WERI-Rb-1 (cell line): Measurements from ENCODE around the gene CST9.
"Not testable (repeated sequence)": the region's sequence is repeated elsewhere in the genome, so short reads cannot be mapped to it uniquely, and the experiment has no call there.

Source experiments
- DNase-seq: peaks from one replicate; pipeline ENCODE4 v3.0.0-alpha.2; 2020
- H3K27ac ChIP-seq: fragments of 250-450 bp; sonication (Bioruptor Pico); 2 replicates; pipeline ENCODE4 v1.5.1; 2020; ENCODE audit warnings: mild to moderate bottlenecking, moderate library complexity
- H3K27me3 ChIP-seq: fragments of 250-450 bp; sonication (Bioruptor Pico); 2 replicates; pipeline ENCODE4 v1.5.1; 2021; ENCODE audit warnings: mild to moderate bottlenecking, low read depth, moderate library complexity; ENCODE audit not compliant: insufficient read depth, severe bottlenecking
- H3K36me3 ChIP-seq: fragments of 250-450 bp; sonication (Bioruptor Pico); 2 replicates; pipeline ENCODE4 v1.5.1; 2020; ENCODE audit warnings: mild to moderate bottlenecking, moderate library complexity
- H3K4me3 ChIP-seq: 2 replicates; pipeline ENCODE4 v1.5.1; 2011; ENCODE audit warnings: low read depth, mild to moderate bottlenecking, control low read depth, low read length
- H3K9me3 ChIP-seq: fragments of 250-450 bp; sonication (Bioruptor Pico); 2 replicates; pipeline ENCODE4 v1.5.1; 2021; ENCODE audit warnings: mild to moderate bottlenecking, moderate library complexity; ENCODE audit not compliant: severe bottlenecking
- TF ChIP-seq, protein P1 (sequence below): IDR thresholded peaks from 2 replicates; pipeline ENCODE4 v1.5.1; 2011; ENCODE audit warnings: low read depth, mild to moderate bottlenecking, control low read depth, inconsistent platforms, low read length

The CST9 gene

DNA sequence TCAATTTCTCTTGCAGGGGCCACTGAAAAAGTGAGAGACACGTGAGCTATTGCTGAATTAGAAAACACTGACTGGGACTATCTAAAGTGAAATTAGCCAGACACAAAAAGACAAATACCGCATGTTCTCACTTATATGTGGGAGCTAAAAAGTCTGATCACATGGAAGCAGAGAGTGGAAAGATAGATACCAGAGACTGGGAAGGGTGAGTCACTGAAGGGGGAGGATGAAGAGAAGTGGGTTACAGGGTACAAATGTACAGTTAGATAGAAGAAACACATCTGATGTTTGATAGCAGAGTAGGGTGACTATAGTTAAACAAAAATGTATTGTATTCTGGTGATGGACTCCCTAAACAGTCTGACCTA is 18.6 kb upstream of the CST9 start:
- Histone ChIP-seq H3K4me3 (no peak overlapping the region), H3K27me3 (no peaks in the 10 kb centered on the region), H3K9me3 (no peaks in the 10 kb centered on the region), H3K36me3 (no peaks in the 10 kb centered on the region), H3K27ac (no peak overlapping the region)
- DNase-seq, result no peak
- TF ChIP-seq, protein P1, sequence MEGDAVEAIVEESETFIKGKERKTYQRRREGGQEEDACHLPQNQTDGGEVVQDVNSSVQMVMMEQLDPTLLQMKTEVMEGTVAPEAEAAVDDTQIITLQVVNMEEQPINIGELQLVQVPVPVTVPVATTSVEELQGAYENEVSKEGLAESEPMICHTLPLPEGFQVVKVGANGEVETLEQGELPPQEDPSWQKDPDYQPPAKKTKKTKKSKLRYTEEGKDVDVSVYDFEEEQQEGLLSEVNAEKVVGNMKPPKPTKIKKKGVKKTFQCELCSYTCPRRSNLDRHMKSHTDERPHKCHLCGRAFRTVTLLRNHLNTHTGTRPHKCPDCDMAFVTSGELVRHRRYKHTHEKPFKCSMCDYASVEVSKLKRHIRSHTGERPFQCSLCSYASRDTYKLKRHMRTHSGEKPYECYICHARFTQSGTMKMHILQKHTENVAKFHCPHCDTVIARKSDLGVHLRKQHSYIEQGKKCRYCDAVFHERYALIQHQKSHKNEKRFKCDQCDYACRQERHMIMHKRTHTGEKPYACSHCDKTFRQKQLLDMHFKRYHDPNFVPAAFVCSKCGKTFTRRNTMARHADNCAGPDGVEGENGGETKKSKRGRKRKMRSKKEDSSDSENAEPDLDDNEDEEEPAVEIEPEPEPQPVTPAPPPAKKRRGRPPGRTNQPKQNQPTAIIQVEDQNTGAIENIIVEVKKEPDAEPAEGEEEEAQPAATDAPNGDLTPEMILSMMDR, result no peak

DNA sequence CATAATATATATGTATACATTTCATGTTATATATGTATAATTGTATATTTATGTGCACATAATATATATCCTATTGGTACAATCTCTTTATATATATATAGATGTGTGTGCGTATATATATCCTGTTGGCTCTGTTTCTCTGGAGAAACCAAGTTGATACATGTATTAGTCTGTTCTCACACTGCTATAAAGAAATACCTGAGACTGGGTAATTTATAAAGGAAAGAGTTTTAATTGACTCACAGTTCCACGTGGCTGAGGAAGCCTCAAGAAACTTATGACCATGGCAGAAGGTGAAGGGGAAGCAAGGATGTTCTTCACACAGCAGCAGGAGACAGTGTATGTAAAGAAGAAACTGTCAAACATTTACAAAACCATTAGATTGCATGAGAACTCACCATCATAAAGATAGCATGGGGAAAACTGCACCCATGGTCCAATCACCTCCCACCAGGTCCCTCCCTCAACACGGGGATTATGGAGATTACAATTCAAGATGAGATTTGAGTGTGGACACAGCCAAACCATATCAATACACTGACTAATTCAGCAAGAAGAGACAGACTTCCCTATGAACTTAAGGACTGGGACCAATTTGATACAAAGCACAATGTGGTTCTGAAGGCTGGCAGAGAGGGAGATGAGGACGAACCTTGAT is 18.1 kb upstream of the CST9 start:
- Histone ChIP-seq H3K4me3 (no peak overlapping the region), H3K27ac (no peak overlapping the region), H3K9me3 (no peaks in the 10 kb centered on the region), H3K27me3 (no peaks in the 10 kb centered on the region), H3K36me3 (no peaks in the 10 kb centered on the region)
- DNase-seq, result no peak
- TF ChIP-seq, protein P1, result no peak

DNA sequence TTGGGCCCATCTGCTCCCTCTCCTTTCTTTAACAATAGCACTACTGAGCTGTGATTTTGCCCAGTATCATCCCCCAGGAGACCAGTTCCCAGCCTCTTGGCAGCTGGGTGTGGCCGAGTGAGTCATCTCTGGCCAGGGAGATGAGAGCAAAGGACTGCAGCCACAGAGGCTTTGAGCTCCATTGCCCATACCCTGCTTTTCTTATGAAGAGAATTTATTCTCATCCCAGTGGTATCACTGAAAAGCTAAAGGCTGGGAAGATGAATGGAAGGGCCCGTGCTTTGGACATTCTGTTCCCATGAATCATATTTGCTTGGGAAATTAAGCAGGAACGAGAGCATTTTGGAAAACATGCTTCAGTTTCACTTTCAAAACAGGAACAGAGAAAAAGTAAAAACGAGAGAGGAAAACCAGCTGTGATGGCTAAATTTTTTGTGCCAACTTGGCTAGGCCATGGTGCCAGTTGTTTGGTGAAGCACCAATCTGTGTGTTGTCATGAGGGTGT is 17.2 kb upstream of the CST9 start:
- H3K27me3 ChIP-seq, result no peaks in the 10 kb centered on the region
- H3K36me3 ChIP-seq, result no peaks in the 10 kb centered on the region
- H3K4me3 ChIP-seq, result no peak overlapping the region
- no peak for DNase-seq
- TF ChIP-seq, protein P1, result no peak
- H3K9me3 ChIP-seq, result no peaks in the 10 kb centered on the region
- no peak overlapping the region for H3K27ac ChIP-seq

DNA sequence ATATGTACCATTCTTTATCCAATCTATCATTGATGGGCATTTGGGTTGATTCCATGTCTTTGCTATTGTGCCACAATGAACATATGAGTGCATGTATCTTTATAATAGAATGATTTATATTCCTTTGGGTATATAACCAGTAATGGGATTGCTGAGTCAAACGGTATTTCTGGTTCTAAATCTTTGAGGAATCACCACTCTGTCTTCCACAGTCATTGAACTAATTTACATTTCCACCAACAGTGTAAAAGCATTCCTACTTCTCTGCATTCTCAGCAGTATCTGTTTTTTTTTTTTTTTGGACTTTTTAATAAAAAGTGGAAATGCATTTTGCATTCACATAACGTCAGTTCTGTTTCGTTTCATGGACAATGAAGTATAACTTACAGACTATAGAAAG is 16.7 kb upstream of the CST9 start:
- H3K27me3 ChIP-seq, H3K4me3 ChIP-seq, H3K9me3 ChIP-seq, H3K36me3 ChIP-seq, H3K27ac ChIP-seq, DNase-seq: not testable (repeated sequence)

DNA sequence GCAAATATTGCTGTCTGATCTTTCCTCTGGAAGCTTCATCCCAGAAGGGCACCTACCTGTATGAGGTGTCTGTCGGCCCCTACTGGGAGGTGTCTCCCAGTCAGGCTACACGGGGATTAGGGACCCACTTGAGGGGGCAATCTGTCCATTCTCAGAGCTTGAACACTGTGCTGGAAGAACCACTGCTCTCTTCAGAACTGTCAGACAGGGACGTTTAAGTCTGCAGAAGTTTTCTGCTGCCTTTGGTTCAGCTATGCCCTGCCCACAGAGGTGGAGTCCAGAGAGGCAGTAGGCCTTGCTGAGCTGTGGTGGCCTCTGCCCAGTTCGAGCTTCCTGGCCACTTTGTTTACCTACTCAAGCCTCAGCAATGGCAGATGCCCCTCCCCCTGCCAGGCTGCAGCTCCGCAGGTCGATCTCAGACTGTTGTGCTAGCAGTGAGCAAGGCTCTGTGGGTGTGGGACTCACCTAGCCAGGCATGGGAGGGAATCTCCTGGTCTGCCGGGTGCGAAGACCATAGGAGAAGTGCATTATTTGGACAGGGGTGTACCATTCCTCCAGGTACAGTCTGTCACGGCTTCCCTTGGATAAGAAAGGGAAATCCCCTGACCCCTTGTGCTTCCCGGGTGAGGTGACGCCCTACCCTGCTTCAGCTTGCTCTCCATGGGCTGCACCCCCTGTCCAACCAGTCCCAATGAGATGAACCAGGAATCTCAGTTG is 15.1 kb upstream of the CST9 start:
- DNase-seq, H3K27me3 ChIP-seq, H3K4me3 ChIP-seq, H3K36me3 ChIP-seq, H3K27ac ChIP-seq, H3K9me3 ChIP-seq: not testable (repeated sequence)

DNA sequence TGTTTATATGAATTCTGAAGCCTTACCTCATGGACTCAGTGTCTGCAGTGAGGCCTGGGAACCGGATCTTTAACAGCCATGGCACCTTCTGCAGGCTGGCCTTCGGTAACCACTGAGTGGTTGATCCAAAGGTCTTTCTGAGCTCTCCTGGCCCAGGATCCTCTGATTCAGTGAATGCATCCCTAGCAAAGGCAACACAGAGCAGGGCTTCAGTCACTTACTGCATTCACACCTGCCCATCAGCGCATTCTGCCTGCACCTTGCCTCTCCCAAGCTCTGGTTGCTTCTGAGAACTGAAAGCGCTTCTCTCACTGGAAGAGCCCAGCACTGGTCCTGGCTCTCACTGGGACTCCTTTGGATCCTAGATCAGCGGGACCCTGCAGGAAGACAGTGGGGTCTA is 8.4 kb upstream of the CST9 start:
- Histone ChIP-seq H3K27me3 (no peaks in the 10 kb centered on the region), H3K27ac (no peak overlapping the region), H3K9me3 (no peaks in the 10 kb centered on the region), H3K4me3 (no peak overlapping the region), H3K36me3 (no peaks in the 10 kb centered on the region)
- no peak for DNase-seq
- TF ChIP-seq, protein P1, result no peak

DNA sequence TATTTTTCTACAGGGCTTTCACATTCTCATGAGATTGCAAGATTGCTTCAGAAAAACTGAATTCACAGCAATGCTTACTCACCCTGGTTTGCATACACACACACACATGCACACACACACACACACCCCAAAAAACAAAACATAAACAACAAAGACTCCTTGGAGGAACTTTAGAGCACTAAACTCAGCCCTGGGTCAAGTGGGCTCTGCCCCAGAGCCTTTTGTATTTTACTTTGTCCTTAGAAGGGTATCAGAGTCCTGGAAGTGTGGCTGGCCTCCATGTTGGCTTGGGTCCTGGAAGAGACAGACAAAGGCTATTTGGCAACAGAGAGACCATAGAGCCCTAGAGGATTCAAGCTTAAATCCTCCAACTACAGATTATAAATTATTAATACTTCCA is 8.0 kb upstream of the CST9 start:
- Histone ChIP-seq H3K27ac (0 out of 2 replicates have a peak overlapping the region, but pooled peaks have one; percentile 32), H3K27me3 (no peaks in the 10 kb centered on the region), H3K4me3 (no peak overlapping the region), H3K36me3 (no peaks in the 10 kb centered on the region), H3K9me3 (no peaks in the 10 kb centered on the region)
- TF ChIP-seq, protein P1, result no peak
- no peak for DNase-seq
